ENCODE data around the gene VPS8.

DNA sequence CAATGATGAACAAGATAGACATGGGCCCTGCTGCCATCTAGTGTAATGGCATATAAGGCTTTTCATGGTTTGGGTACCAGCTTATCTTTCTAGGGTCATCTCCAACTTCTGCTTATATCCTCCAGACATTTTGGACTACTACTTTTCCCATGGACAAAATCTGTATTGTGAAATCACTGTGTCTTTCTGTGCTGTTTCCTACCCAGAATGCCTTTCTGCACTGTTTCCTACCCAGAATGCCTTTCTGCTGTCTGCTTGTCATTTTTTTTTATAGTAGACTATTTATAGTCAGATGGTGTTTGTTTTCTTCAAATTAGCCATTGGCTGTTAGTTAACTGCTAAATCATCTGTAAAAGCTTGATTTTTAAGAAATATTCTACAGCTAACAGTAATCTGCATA, 20.1 kb downstream of the VPS8 start:
- TF ChIP-seq, protein P1, sequence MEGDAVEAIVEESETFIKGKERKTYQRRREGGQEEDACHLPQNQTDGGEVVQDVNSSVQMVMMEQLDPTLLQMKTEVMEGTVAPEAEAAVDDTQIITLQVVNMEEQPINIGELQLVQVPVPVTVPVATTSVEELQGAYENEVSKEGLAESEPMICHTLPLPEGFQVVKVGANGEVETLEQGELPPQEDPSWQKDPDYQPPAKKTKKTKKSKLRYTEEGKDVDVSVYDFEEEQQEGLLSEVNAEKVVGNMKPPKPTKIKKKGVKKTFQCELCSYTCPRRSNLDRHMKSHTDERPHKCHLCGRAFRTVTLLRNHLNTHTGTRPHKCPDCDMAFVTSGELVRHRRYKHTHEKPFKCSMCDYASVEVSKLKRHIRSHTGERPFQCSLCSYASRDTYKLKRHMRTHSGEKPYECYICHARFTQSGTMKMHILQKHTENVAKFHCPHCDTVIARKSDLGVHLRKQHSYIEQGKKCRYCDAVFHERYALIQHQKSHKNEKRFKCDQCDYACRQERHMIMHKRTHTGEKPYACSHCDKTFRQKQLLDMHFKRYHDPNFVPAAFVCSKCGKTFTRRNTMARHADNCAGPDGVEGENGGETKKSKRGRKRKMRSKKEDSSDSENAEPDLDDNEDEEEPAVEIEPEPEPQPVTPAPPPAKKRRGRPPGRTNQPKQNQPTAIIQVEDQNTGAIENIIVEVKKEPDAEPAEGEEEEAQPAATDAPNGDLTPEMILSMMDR (conservative IDR thresholded peaks at IDR 0.05 in 1 of 2, IDR thresholded peaks at IDR 0.05 in 1 of 2; ENCODE audit: low read depth in 1 of 2, low read length in 2 of 2) = no peak
- TF ChIP-seq EZH2 (IDR thresholded peaks at IDR 0.05; ENCODE audit: low read length, missing control alignments) = no peak
